Neural cell (in vitro differentiated cells): ENCODE measurements around the gene SLC6A4. TPM values are rescaled to one million over a fixed set of nuclear protein-coding genes. Genes with fewer than 3 reads are reported as not detected.

ENCODE experiments used
- H2AFZ ChIP-seq: fragments of 200-600, 300-800 bp; sonication (generic), shearing (Covaris generic); 2 replicates; pipeline ENCODE4 v1.6.0; 2014; ENCODE audit warnings: low read depth, mild to moderate bottlenecking, antibody characterized with exemption, low read length, moderate library complexity
- H3F3A ChIP-seq: fragments of 200-600 bp; shearing (Covaris generic); 2 replicates; pipeline ENCODE4 v1.6.1; 2016; ENCODE audit warnings: mild to moderate bottlenecking, moderate library complexity, mixed read lengths, antibody characterized with exemption, low read length; ENCODE audit not compliant: insufficient read depth, poor library complexity, severe bottlenecking
- H3K27ac ChIP-seq: fragments of 200-600, 300-800 bp; sonication (generic), shearing (Covaris generic); 2 replicates; pipeline ENCODE4 v1.5.1; 2014; ENCODE audit warnings: mild to moderate bottlenecking, low read length, moderate library complexity
- H3K27me3 ChIP-seq: fragments of 300-800, 200-600 bp; sonication (generic), shearing (Covaris generic); 2 replicates; pipeline ENCODE4 v1.6.0; 2014; ENCODE audit warnings: mild to moderate bottlenecking, low read depth, low read length, moderate library complexity; ENCODE audit not compliant: insufficient read depth
- H3K36me3 ChIP-seq: fragments of 300-800, 200-600 bp; sonication (generic), shearing (Covaris generic); 2 replicates; pipeline ENCODE4 v1.5.1; 2014; ENCODE audit warnings: mild to moderate bottlenecking, antibody characterized with exemption, low read length, moderate library complexity; ENCODE audit not compliant: insufficient read depth
- H3K4me2 ChIP-seq: fragments of 300-800, 200-600 bp; sonication (generic), shearing (Covaris generic); 2 replicates; pipeline ENCODE4 v1.6.0; 2014; ENCODE audit warnings: mild to moderate bottlenecking, low read length
- H3K4me3 ChIP-seq: fragments of 300-800, 200-600 bp; sonication (generic), shearing (Covaris generic); 2 replicates; pipeline ENCODE4 v1.5.1; 2014; ENCODE audit warnings: mild to moderate bottlenecking, low read length, moderate library complexity
- H3K79me2 ChIP-seq: fragments of 200-600 bp; shearing (Covaris generic); replicated peaks from 2 replicates; pipeline ENCODE4 v1.6.0; 2014; ENCODE audit warnings: mild to moderate bottlenecking, low read length, moderate library complexity; ENCODE audit not compliant: insufficient read depth
- H3K9ac ChIP-seq: fragments of 300-800, 200-600 bp; sonication (generic), shearing (Covaris generic); 2 replicates; pipeline ENCODE4 v1.6.1; 2016; ENCODE audit warnings: mild to moderate bottlenecking, low read length, mixed read lengths
- H3K9me2 ChIP-seq: fragments of 200-600 bp; shearing (Covaris generic); 2 replicates; pipeline ENCODE4 v1.6.1; 2016; ENCODE audit warnings: mild to moderate bottlenecking, low read length, mixed read lengths; ENCODE audit not compliant: insufficient read depth
- H3K9me3 ChIP-seq: fragments of 200-600, 300-800 bp; sonication (generic), shearing (Covaris generic); 2 replicates; pipeline ENCODE4 v1.6.1; 2016; ENCODE audit warnings: mild to moderate bottlenecking, mixed run types, low read length, moderate library complexity, mixed read lengths
- H4K20me1 ChIP-seq: fragments of 200-600 bp; shearing (Covaris generic); 2 replicates; pipeline ENCODE4 v1.6.1; 2016; ENCODE audit warnings: mild to moderate bottlenecking, mixed run types; ENCODE audit not compliant: insufficient read depth
- CTCF ChIP-seq: fragments of 450-650 bp; IDR thresholded peaks from 2 replicates; pipeline ENCODE4 v1.5.1; 2014; ENCODE audit warnings: antibody characterized with exemption, mild to moderate bottlenecking, moderate library complexity; ENCODE audit not compliant: poor library complexity, severe bottlenecking
- EP300 ChIP-seq: fragments of 450-650 bp; conservative IDR thresholded peaks from 2 replicates; pipeline ENCODE4 v1.6.1; 2014; ENCODE audit warnings: antibody characterized with exemption, mild to moderate bottlenecking, moderate library complexity; ENCODE audit not compliant: poor library complexity, severe bottlenecking
- EZH2 ChIP-seq: fragments of 200-600, 300-800 bp; shearing (Covaris generic), sonication (generic); IDR thresholded peaks from 2 replicates; pipeline ENCODE4 v1.6.1; 2014; ENCODE audit warnings: antibody characterized with exemption, low read length, borderline replicate concordance, mild to moderate bottlenecking; ENCODE audit not compliant: insufficient read depth, poor library complexity, severe bottlenecking
- MXI1 ChIP-seq: fragments of 450-650 bp; conservative IDR thresholded peaks from 2 replicates; pipeline ENCODE4 v1.6.1; 2014; ENCODE audit warnings: antibody characterized with exemption, mild to moderate bottlenecking; ENCODE audit not compliant: poor library complexity, severe bottlenecking
- POLR2AphosphoS5 ChIP-seq: IDR thresholded peaks from 2 replicates; pipeline ENCODE4 v1.6.1; 2012
- RAD21 ChIP-seq: fragments of 450-650 bp; conservative IDR thresholded peaks from 2 replicates; pipeline ENCODE4 v1.6.1; 2014; ENCODE audit warnings: antibody characterized with exemption, mild to moderate bottlenecking, moderate library complexity
- REST ChIP-seq: IDR thresholded peaks from 2 replicates; pipeline ENCODE4 v1.6.1; 2012; ENCODE audit warnings: borderline replicate concordance
- SMC3 ChIP-seq: fragments of 450-650 bp; conservative IDR thresholded peaks from 2 replicates; pipeline ENCODE4 v1.6.1; 2014; ENCODE audit warnings: antibody characterized with exemption, mild to moderate bottlenecking, moderate library complexity; ENCODE audit not compliant: poor library complexity
- TAF1 ChIP-seq: IDR thresholded peaks from 2 replicates; pipeline ENCODE4 v1.6.1; 2012; ENCODE audit warnings: low read depth
- polyA plus RNA-seq: library from polyadenylated mRNA; depleted of rRNA; stranded (reverse); fragments of >200 nt; gene quantifications from 2 replicates; pipeline ENCODE4 v1.2.3, GENCODE V29; 2014

Gene SLC6A4
- polyA plus RNA-seq, 1 donor from 2014 or later: 1.1 TPM

DNA sequence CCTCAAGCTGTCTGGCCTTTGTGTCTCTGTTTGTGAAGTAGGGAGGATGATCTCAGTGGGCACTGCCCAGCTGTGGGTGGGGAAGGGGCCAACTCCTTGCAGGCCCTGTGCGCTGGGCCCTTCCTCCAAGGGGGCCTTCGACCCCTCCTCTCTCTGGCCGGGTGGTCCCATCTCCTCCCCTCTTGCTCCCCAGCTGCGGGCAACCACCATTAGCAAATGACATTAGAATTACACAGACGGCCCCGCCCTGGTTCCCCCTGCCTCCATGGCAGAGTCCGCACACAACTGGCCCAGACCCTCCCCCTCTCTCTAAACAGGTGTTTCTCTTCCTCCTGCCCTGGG lies 2.5 kb upstream of the SLC6A4 start:
- Histone ChIP-seq H3K79me2 (no peaks in the 10 kb centered on the region), H3K4me3 (no peak overlapping the region), H3K9me2 (no peaks in the 10 kb centered on the region), H3K36me3 (no peaks in the 10 kb centered on the region), H2AFZ (no peak overlapping the region), H3K4me2 (no peak overlapping the region), H3K27me3 (peaks cover 67% of the 10 kb centered on the region), H3K27ac (no peak overlapping the region), H3K9ac (no peak overlapping the region), H3F3A (no peaks in the 10 kb centered on the region), H4K20me1 (no peaks in the 10 kb centered on the region), H3K9me3 (no peaks in the 10 kb centered on the region)
- TF ChIP-seq CTCF (no peak), RAD21 (no peak), REST (no peak)

DNA sequence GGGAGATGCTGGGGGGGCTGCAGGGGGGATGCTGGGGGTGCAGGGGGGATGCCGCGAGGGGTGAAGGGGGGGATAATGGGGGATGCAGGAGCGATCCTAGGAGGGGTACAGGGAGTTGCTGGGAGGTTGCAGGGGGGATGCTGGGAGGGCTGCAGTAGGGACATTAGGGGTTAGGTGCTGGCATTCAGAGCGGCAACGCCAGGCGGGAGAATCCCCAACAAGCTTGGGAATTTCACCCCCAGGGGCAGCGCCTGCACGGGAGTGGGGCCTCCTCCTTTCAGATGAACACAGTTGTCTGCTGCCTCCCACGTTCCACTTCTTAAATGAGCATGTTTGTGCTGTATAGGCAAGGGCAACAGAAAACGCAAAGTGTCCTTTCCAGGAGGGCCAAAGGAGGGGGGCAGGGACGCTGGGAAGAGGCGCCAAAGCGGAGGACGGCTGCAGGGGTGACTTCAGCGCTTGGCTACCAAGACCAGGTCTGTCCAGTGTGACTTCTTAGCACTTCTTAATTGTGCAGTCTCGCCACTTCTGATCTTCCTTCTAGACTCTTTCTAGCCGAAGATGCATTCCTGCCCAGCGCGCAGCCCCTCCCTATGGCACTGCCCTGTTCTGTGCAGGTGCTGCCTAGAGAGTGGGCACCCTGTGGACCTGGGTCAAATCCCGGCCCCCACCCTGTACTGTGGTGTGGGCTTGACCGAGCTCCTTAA lies 2.0 kb upstream of the SLC6A4 start:
- H2AFZ ChIP-seq: no peak overlapping the region
- no peaks in the 10 kb centered on the region for H3K79me2 ChIP-seq
- no peak overlapping the region for H3K27ac ChIP-seq
- no peak overlapping the region for H3K4me2 ChIP-seq
- no peak overlapping the region for H3K4me3 ChIP-seq
- H3K27me3 ChIP-seq: peaks cover 69% of the 10 kb centered on the region
- H3K9me3 ChIP-seq: no peaks in the 10 kb centered on the region
- no peaks in the 10 kb centered on the region for H3K9me2 ChIP-seq
- TF ChIP-seq REST (no peak), EP300 (no peak), MXI1 (no peak), CTCF (no peak), RAD21 (no peak), TAF1 (no peak), POLR2AphosphoS5 (no peak), SMC3 (no peak), EZH2 (no peak)
- no peaks in the 10 kb centered on the region for H3K36me3 ChIP-seq
- no peaks in the 10 kb centered on the region for H4K20me1 ChIP-seq
- no peak overlapping the region for H3K9ac ChIP-seq
- H3F3A ChIP-seq: no peaks in the 10 kb centered on the region
